ENCODE data around the gene ASIC1. TPM values are rescaled to one million over a fixed set of nuclear protein-coding genes. Genes with fewer than 3 reads are reported as not detected.

ASIC1 gene
- total and polyA plus RNA-seq, 12 donors, result 0.47 to 1.3 (median 0.79) TPM; not detected in 1

- intact Hi-C loops (cut with DNase I), result loop anchor here (5.0 to 10.0 kb wide), 3 partner anchors 92 to 194 kb away; no protein-coding TSS in a partner anchor
- WGBS, 4 donors, result 93 to 100% (median 94%) methylated on average over 1 to 15 of the region's 15 CpGs
- TF ChIP-seq CTCF (IDR thresholded peaks at IDR 0.05), result no peak
- no peak for TF ChIP-seq POLR2A (IDR thresholded peaks at IDR 0.05)
Measured at GRCh38 chr12:50058743-50059312, 1.4 kb downstream of the ASIC1 start.

GRCh38 chr12:50059440-50060119, 2.2 kb downstream of the ASIC1 start:
- Histone ChIP-seq H3K9me3 (replicated peaks in 1 of 3) (no peaks in the 10 kb centered on the region), H3K4me1 (replicated peaks in 1 of 2) (peaks cover 11 to 14% of the 10 kb centered on the region in 2 donors), H3K36me3 (replicated peaks in 1 of 2) (no peaks in the 10 kb centered on the region), H3K27me3 (peaks cover 6% of the 10 kb centered on the region), H3K27ac (no peak overlapping the region), H3K4me3 (no peak overlapping the region)
- WGBS, 4 donors, result 68 to 75% (median 72%) methylated on average over 9 to 12 of the region's 12 CpGs
- no peak for TF ChIP-seq CTCF (IDR thresholded peaks at IDR 0.05)
- no peak for TF ChIP-seq POLR2A (IDR thresholded peaks at IDR 0.05)
- DNase-seq, result no peak
- intact Hi-C loops (cut with DNase I), result loop anchor here (5.0 to 10.0 kb wide), 4 partner anchors 87 to 195 kb away; partner anchors contain the start of gene AQP6 (in 1 of the 2)

More at GRCh38 chr12:50058743-50059312, 1.4 kb downstream of the ASIC1 start:
- DNase-seq, result no peak
- Histone ChIP-seq H3K4me1 (replicated peaks in 1 of 2) (peaks cover 11 to 14% of the 10 kb centered on the region in 2 donors), H3K36me3 (replicated peaks in 1 of 2) (no peaks in the 10 kb centered on the region), H3K4me3 (no peak overlapping the region), H3K9me3 (replicated peaks in 1 of 3) (no peaks in the 10 kb centered on the region), H3K27me3 (peaks cover 6% of the 10 kb centered on the region), H3K27ac (no peak overlapping the region)

- 66 to 94% (median 79%) methylated on average over 3 to 4 of the region's 4 CpGs for WGBS, 4 donors
- no peak for DNase-seq
- Histone ChIP-seq H3K4me1 (replicated peaks in 1 of 2) (peaks cover 11 to 14% of the 10 kb centered on the region in 2 donors), H3K9me3 (replicated peaks in 1 of 3) (no peaks in the 10 kb centered on the region), H3K36me3 (replicated peaks in 1 of 2) (no peaks in the 10 kb centered on the region), H3K27ac (no peak overlapping the region), H3K27me3 (peaks cover 6% of the 10 kb centered on the region), H3K4me3 (no peak overlapping the region)
- TF ChIP-seq POLR2A (IDR thresholded peaks at IDR 0.05) (no peak), CTCF (IDR thresholded peaks at IDR 0.05) (no peak)
- intact Hi-C loops (cut with DNase I), result loop anchor here in 1 of 2 donors (5.0 kb wide), 1 partner anchor 88 kb away; the partner anchor contains the start of gene AQP6
Measured at GRCh38 chr12:50060120-50060468, 2.7 kb downstream of the ASIC1 start.

- H3K27me3 ChIP-seq, result no peaks in the 10 kb centered on the region
- peak in 1 of 7 donors; percentile 19 for DNase-seq
- no peaks in the 10 kb centered on the region for H3K36me3 ChIP-seq (replicated peaks in 1 of 2)
- WGBS, 4 donors, result 64 to 88% (median 84%) methylated on average over 2 of the region's 2 CpGs
- H3K9me3 ChIP-seq (replicated peaks in 1 of 3), result no peaks in the 10 kb centered on the region
- TF ChIP-seq POLR2A (IDR thresholded peaks at IDR 0.05) (no peak), CTCF (IDR thresholded peaks at IDR 0.05) (no peak)
- no peak overlapping the region for H3K27ac ChIP-seq
- intact Hi-C loops (cut with DNase I), result loop anchor here in 1 of 2 donors (5.0 kb wide), 1 partner anchor 89 kb away; the partner anchor contains the start of gene AQP6
- no peak overlapping the region for H3K4me3 ChIP-seq
- H3K4me1 ChIP-seq (replicated peaks in 1 of 2), result peaks cover 9 to 11% of the 10 kb centered on the region in 2 donors
Measured at GRCh38 chr12:50061171-50061570, 3.8 kb downstream of the ASIC1 start.

All from adrenal gland (tissue), 12 donors.